Adrenal gland (tissue), 5 donors: ENCODE measurements around the gene HERC5.

ENCODE experiments used
- CTCF ChIP-seq, 6 experiments: fragments of 450-650 bp in 4 of 6; fragments of 200-600 bp in 2 of 6; sonication (generic) in 1 of 6; IDR thresholded peaks; 1 replicate in 5 of 6; 2 replicates in 1 of 6; pipeline versions ENCODE4 v1.5.1 to v1.8.0; 2016 to 2021; ENCODE audit warnings: antibody characterized with exemption in 6 of 6, mild to moderate bottlenecking in 2 of 6, moderate library complexity in 1 of 6
- POLR2A ChIP-seq, 2 donors: fragments of 450-650 bp; IDR thresholded peaks; one replicate each; pipeline ENCODE4 v1.6.1; 2017; ENCODE audit warnings: antibody characterized with exemption in 2 of 2, mild to moderate bottlenecking in 2 of 2, moderate library complexity in 1 of 2
- donor health status: DM: no; HTN: no; CAD: no.

- TF ChIP-seq CTCF (IDR thresholded peaks at IDR 0.05) (no peak), POLR2A (IDR thresholded peaks at IDR 0.05) (no peak)
These were observed 40.9 kb upstream of the HERC5 start for GRCh38 chr4:88415982-88416381.
